ENCODE results near the gene PPM1N.
"Not testable (repeated sequence)": the region's sequence is repeated elsewhere in the genome, so short reads cannot be mapped to it uniquely, and the experiment has no call there.

The PPM1N gene

GRCh38 chr19:45510352-45510751 is 12.1 kb downstream of the PPM1N start:
- DNase-seq (ENCODE audit: low read depth): not testable (repeated sequence)

GRCh38 chr19:45511074-45511473 is 12.8 kb downstream of the PPM1N start:
- DNase-seq (ENCODE audit: low read depth): no peak

GRCh38 chr19:45512881-45513483 is 14.7 kb downstream of the PPM1N start:
- no peak for DNase-seq (ENCODE audit: low read depth)

GRCh38 chr19:45514376-45515051 is 16.3 kb downstream of the PPM1N start:
- DNase-seq (ENCODE audit: low read depth): no peak

- DNase-seq (ENCODE audit: low read depth): no peak
Measured at GRCh38 chr19:45515081-45515624, 16.9 kb downstream of the PPM1N start.

GRCh38 chr19:45515807-45516401 is 17.7 kb downstream of the PPM1N start:
- no peak for DNase-seq (ENCODE audit: low read depth)

- no peak for DNase-seq (ENCODE audit: low read depth)
Measured at GRCh38 chr19:45517238-45517637, 19.0 kb downstream of the PPM1N start.

- no peak for DNase-seq (ENCODE audit: low read depth)
Measured at GRCh38 chr19:45517641-45518468, 19.6 kb downstream of the PPM1N start.

GRCh38 chr19:45518469-45518826 is 20.2 kb downstream of the PPM1N start:
- no peak for DNase-seq (ENCODE audit: low read depth)

GRCh38 chr19:45522010-45522941 is 24.0 kb downstream of the PPM1N start:
- no peak for DNase-seq (ENCODE audit: low read depth)

- peak; percentile 51 for DNase-seq (ENCODE audit: low read depth)
Measured at GRCh38 chr19:45523642-45524256, 25.5 kb downstream of the PPM1N start.

- no peak for DNase-seq (ENCODE audit: low read depth)
Measured at GRCh38 chr19:45524575-45525129, 26.4 kb downstream of the PPM1N start.

GRCh38 chr19:45526143-45526542 is 27.9 kb downstream of the PPM1N start:
- no peak for DNase-seq (ENCODE audit: low read depth)

GRCh38 chr19:45526971-45527370 is 28.7 kb downstream of the PPM1N start:
- no peak for DNase-seq (ENCODE audit: low read depth)

GRCh38 chr19:45527731-45528130 is 29.5 kb downstream of the PPM1N start:
- DNase-seq (ENCODE audit: low read depth): no peak

GRCh38 chr19:45528149-45528743 is 30.0 kb downstream of the PPM1N start:
- DNase-seq (ENCODE audit: low read depth): no peak

- no peak for DNase-seq (ENCODE audit: low read depth)
Measured at GRCh38 chr19:45528744-45529419, 30.6 kb downstream of the PPM1N start.

GRCh38 chr19:45529420-45529785 is 31.2 kb downstream of the PPM1N start:
- no peak for DNase-seq (ENCODE audit: low read depth)

GRCh38 chr19:45531349-45531748 is 33.1 kb downstream of the PPM1N start:
- DNase-seq (ENCODE audit: low read depth): no peak

GRCh38 chr19:45539459-45539858 is 41.2 kb downstream of the PPM1N start:
- no peak for DNase-seq (ENCODE audit: low read depth)

Measured in activated T-helper 1 cell treated with Interleukin-2 at 50 U/mL for 16 hours (primary cell).